Measurements from ENCODE around the gene DCHS1.

The DCHS1 gene

DNA sequence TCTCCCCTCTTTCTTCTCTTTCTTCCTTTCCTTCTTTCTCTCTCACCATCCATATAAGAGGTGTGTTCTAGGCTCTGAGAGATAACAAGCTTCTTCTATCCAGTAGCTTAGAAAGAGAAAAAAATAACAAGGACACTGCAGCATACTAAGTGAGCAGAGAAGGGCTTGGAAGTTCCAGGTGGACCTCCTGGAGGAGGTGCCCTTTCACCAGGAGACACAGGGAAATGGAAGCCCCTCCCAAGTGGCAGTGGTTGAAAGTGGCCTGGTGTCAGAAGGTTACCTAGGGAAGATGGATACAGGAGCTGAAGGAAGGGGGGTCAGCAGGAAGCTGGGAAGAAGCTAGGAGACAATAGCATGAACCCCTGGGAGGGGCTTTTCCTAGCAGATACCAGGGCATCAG is 5.5 kb downstream of the DCHS1 start:
- in situ Hi-C loops (cut with MboI; ENCODE audit: low pct_unique_long_range_greater_than_20kb, low sequenced_read_pairs, unreplicated experiment) = no loop called here
- TF ChIP-seq, protein P1, sequence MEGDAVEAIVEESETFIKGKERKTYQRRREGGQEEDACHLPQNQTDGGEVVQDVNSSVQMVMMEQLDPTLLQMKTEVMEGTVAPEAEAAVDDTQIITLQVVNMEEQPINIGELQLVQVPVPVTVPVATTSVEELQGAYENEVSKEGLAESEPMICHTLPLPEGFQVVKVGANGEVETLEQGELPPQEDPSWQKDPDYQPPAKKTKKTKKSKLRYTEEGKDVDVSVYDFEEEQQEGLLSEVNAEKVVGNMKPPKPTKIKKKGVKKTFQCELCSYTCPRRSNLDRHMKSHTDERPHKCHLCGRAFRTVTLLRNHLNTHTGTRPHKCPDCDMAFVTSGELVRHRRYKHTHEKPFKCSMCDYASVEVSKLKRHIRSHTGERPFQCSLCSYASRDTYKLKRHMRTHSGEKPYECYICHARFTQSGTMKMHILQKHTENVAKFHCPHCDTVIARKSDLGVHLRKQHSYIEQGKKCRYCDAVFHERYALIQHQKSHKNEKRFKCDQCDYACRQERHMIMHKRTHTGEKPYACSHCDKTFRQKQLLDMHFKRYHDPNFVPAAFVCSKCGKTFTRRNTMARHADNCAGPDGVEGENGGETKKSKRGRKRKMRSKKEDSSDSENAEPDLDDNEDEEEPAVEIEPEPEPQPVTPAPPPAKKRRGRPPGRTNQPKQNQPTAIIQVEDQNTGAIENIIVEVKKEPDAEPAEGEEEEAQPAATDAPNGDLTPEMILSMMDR (IDR thresholded peaks at IDR 0.05; ENCODE audit: extremely low read depth, insufficient read depth, missing control alignments) = no peak
- no peak for DNase-seq (ENCODE audit: low spot score)

DNA sequence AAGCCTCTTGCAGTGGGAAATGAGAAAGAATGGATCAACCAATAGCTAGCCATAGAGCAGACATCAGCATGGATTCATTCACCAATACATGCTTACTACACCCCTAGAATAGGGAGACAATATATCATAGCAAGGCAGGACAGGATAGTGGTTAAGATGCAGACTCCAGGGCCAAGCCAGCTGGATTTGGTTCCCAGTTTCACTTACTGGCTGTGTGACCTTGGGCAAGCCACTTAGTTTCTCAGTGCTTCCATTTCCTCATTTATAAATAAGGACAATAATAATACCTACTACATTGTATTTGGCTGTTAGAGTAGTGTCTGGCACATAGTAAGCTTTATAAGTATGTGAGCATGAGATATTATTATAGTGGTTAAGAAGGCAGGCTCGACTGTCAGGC is 7.1 kb downstream of the DCHS1 start:
- in situ Hi-C loops (cut with MboI; ENCODE audit: low pct_unique_long_range_greater_than_20kb, low sequenced_read_pairs, unreplicated experiment) = no loop called here
- DNase-seq (ENCODE audit: low spot score) = no peak
- TF ChIP-seq, protein P1 (IDR thresholded peaks at IDR 0.05; ENCODE audit: extremely low read depth, insufficient read depth, missing control alignments) = no peak

DNA sequence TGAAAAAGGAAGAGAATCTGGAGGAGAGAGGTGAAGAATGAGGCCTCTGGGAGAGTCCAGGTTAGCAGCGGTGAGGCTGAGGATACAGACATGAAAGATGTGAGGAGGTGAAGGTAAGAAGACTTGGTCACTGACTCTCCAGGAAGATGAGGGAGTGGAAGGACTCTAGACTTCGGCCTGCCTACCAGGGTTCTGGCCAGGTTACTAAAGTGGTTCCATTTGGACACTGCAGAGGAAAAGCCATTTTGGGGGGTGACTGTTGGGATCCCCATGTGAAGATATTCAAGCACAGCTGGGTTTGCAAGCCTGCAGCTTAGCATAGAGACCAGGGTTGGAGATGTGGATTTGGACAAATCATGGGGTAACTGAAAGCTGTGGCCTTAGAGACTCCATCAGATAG is 7.8 kb downstream of the DCHS1 start:
- in situ Hi-C loops (cut with MboI; ENCODE audit: low pct_unique_long_range_greater_than_20kb, low sequenced_read_pairs, unreplicated experiment) = no loop called here
- DNase-seq (ENCODE audit: low spot score) = no peak
- TF ChIP-seq, protein P1 (IDR thresholded peaks at IDR 0.05; ENCODE audit: extremely low read depth, insufficient read depth, missing control alignments) = no peak

DNA sequence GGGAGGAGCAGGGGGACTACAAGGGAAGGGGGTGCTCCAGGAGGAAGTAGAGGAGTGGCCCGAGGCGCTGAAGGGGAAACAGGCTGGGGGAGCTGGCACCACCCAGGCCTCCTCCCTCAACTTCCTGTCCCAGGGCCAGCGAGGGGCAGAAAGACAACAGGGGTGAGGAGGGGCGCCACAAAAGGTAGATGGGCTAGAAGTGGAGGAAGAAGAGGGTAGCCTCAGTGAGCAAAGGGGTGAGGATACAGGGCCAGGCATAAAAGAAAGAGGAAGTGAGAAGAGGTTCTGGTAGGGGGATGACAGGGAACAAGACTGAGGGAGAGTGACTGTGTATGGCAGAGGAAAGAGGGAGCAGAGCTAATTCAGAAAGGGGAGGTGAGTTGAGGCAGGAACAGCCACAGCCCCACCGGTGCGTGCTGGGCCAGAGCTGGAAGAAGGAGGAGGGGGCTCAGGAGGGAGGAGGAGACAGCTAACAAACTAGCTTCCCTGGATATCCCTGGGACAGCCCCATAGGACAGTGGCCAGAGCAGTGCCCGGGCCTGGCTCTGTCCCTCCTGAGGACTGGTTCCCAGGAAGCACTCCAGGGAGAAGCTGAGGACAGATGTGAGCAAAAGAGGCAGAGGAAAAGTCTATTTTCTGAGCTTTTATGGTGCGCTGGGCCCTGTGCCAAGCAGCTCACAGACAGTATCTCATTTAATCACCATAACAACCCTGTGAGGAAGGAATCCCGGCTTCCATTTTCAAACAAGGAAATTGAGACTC is 8.5 kb downstream of the DCHS1 start:
- TF ChIP-seq, protein P1 (IDR thresholded peaks at IDR 0.05; ENCODE audit: extremely low read depth, insufficient read depth, missing control alignments) = no peak
- in situ Hi-C loops (cut with MboI; ENCODE audit: low pct_unique_long_range_greater_than_20kb, low sequenced_read_pairs, unreplicated experiment) = no loop called here
- peak; percentile 69 for DNase-seq (ENCODE audit: low spot score)

DNA sequence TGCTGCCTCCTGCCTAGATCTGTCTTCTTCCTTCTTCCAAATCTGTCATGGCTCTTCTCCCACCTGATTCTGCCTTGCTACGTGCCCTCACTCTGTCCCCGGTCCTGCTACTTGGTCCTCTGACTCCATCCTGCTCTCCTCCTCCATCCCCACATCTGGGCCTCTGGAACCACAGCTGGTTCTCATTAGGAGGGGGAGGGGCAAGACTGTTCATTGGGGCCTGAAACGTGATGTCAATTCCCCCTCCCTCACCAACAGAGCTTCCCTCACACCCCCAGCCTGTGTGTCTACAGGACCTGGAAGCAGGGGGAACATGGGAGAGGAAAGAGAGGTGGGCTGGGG is 9.1 kb downstream of the DCHS1 start:
- in situ Hi-C loops (cut with MboI; ENCODE audit: low pct_unique_long_range_greater_than_20kb, low sequenced_read_pairs, unreplicated experiment) = no loop called here
- TF ChIP-seq, protein P1 (IDR thresholded peaks at IDR 0.05; ENCODE audit: extremely low read depth, insufficient read depth, missing control alignments) = no peak
- DNase-seq (ENCODE audit: low spot score) = no peak

DNA sequence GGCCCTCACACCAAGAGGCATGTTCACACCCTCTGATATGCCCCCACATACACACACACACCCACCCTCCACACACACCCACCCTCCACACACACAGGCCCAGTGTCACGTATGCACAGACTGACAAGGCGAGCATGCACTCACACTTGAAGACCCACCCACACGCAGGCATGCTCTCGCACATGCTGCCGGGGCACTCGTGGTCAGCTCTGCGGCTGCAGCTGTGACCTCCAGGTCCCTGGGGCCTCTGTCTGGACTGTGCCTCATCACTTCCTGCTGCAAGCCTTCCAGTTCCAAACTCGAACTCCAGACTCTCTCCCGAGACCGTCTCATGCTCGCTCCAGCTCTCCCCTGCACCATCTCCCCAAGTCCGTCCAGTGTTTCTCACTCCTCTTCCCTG is 9.5 kb downstream of the DCHS1 start:
- TF ChIP-seq, protein P1 (IDR thresholded peaks at IDR 0.05; ENCODE audit: extremely low read depth, insufficient read depth, missing control alignments) = no peak
- in situ Hi-C loops (cut with MboI; ENCODE audit: low pct_unique_long_range_greater_than_20kb, low sequenced_read_pairs, unreplicated experiment) = no loop called here
- DNase-seq (ENCODE audit: low spot score) = no peak

All from GM13977 (cell line).